Prostate gland (tissue), 2 donors: ENCODE results near the gene SATB1. TPM values are rescaled to one million over a fixed set of nuclear protein-coding genes. Genes with fewer than 3 reads are reported as not detected.
"Not testable (repeated sequence)": the region's sequence is repeated elsewhere in the genome, so short reads cannot be mapped to it uniquely, and the experiment has no call there.

Experiments used
- DNase-seq: peaks from one replicate; pipeline ENCODE4 v3.0.0-alpha.2; 2019; ENCODE audit warnings: low spot score
- H3K27ac ChIP-seq, 2 donors: fragments of 200-600 bp; sonication (generic); 2 replicates each; pipeline ENCODE4 v1.5.1; 2017 to 2019
- H3K27me3 ChIP-seq: fragments of 200-600 bp; sonication (generic); replicated peaks from 2 replicates; pipeline ENCODE4 v1.5.1; 2019; ENCODE audit not compliant: insufficient read depth
- H3K36me3 ChIP-seq, 2 donors: fragments of 200-600 bp; sonication (generic); 1 replicate in 1 of 2; 2 replicates in 1 of 2; pipeline versions ENCODE4 v1.5.1 to v1.8.1; 2017 to 2019
- H3K4me1 ChIP-seq: fragments of 200-600 bp; sonication (generic); replicated peaks from 2 replicates; pipeline ENCODE4 v1.5.1; 2019
- H3K4me3 ChIP-seq, 2 donors: fragments of 200-600 bp; sonication (generic); 2 replicates each; pipeline ENCODE4 v1.5.1; 2017 to 2019
- H3K9me3 ChIP-seq: fragments of 200-600 bp; sonication (generic); 2 replicates; pipeline ENCODE4 v1.5.1; 2017
- POLR2A ChIP-seq: fragments of 450-650 bp; IDR thresholded peaks from one replicate; pipeline ENCODE4 v1.6.1; 2016; ENCODE audit warnings: antibody characterized with exemption, mild to moderate bottlenecking
- POLR2AphosphoS5 ChIP-seq: sonication (generic); formaldehyde crosslinking; IDR thresholded peaks from one replicate; pipeline ENCODE4 v1.6.1; 2017; ENCODE audit warnings: antibody characterized with exemption
- WGBS: methylation state at CpG from one replicate; pipeline ENCODE4 v1.1.5; 2018; 5-methylcytosine and 5-hydroxymethylcytosine counted together
- intact Hi-C: fragments of 100-400 bp; cut with DNase I; formaldehyde crosslinking; loops from one replicate; pipeline ENCODE4 v1.14.2; 2022
- total RNA-seq, 2 donors: library from RNA; depleted of rRNA; stranded (reverse); fragments of >200 nt; gene quantifications; one replicate each; pipeline ENCODE4 v1.1.0, GENCODE V29; 2016
- TF ChIP-seq, protein P1 (sequence below), 4 experiments: fragments of 200-600 bp in 2 of 4; fragments of 450-650 bp in 2 of 4; sonication (generic) in 2 of 4; IDR thresholded peaks; 1 replicate in 3 of 4; 2 replicates in 1 of 4; pipeline ENCODE4 v1.5.1; 2016 to 2019; ENCODE audit warnings: antibody characterized with exemption in 4 of 4, mild to moderate bottlenecking in 2 of 4, moderate library complexity in 2 of 4

The SATB1 gene
- total RNA-seq: 10 to 100 TPM; 51.7 to 62.2 TPM

DNA sequence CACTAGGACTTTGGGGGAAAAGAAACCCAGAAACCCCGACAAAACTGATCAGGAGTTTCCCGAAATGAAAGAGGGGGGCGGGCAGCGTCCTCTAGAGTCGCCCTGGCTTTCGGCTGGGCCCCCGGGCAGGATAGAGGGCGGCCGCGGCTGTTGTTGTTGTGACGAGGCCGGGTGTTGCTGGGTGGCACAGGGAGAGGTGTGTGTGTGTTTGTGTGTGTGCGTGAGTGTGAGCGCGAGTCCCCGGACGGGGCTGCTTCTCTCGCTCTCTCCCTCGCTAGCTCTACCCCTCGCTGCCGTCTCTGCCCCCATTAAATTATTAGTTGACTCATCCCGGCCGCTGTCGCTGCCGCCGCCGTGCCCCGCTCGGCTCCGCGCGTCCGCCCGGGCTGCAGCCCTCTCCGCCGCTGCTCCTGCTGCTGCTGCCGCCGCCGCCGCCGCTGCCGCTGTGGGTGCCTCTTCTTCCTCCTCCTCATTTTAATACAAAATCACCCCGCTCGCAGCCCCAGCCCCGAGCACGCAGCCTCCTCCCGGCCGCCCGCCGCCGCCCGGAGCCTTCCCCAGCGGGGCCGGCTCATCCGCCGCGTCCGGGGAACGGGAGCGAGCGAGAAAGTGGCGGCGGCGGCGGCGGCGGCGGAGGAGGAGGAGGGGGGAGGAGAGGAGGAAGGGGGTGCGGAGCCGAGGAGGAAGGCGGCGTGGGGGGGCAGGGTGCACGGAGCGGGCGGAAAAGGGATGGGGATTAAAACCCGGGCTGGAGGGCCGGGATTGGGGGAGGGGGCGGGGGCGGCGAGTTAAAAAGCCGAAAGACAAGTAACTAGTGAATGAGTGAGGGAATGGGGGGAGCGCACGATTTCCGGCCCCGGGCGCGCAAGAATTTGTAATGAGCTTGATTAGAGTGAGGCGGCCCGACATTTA is at the start of gene SATB1:
Gene SATB1 (minus strand): TSS at position 611 of the 912 bp plus-strand sequence. CDS start 4,372 bp downstream, outside the sequence.
- intact Hi-C loops: no loop called here
- Histone ChIP-seq H3K27ac (peak within 1 kb of the TSS; percentile 91 to 94), H3K4me1 (no peaks in the 10 kb centered on the region), H3K36me3 (no peaks in the 10 kb centered on the region), H3K4me3 (peak within 1 kb of the TSS; percentile 73 to 91), H3K9me3 (no peaks in the 10 kb centered on the region), H3K27me3 (no peaks in the 10 kb centered on the region)
- WGBS: 1% methylated on average over 89 of the region's 89 CpGs
- DNase-seq: peak; percentile 86
- TF ChIP-seq, protein P1, sequence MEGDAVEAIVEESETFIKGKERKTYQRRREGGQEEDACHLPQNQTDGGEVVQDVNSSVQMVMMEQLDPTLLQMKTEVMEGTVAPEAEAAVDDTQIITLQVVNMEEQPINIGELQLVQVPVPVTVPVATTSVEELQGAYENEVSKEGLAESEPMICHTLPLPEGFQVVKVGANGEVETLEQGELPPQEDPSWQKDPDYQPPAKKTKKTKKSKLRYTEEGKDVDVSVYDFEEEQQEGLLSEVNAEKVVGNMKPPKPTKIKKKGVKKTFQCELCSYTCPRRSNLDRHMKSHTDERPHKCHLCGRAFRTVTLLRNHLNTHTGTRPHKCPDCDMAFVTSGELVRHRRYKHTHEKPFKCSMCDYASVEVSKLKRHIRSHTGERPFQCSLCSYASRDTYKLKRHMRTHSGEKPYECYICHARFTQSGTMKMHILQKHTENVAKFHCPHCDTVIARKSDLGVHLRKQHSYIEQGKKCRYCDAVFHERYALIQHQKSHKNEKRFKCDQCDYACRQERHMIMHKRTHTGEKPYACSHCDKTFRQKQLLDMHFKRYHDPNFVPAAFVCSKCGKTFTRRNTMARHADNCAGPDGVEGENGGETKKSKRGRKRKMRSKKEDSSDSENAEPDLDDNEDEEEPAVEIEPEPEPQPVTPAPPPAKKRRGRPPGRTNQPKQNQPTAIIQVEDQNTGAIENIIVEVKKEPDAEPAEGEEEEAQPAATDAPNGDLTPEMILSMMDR (IDR thresholded peaks at IDR 0.05): peak in 1 of 4 experiments; percentile 11
- peak; percentile 49 for TF ChIP-seq POLR2A
- TF ChIP-seq POLR2AphosphoS5: peak; percentile 13

DNA sequence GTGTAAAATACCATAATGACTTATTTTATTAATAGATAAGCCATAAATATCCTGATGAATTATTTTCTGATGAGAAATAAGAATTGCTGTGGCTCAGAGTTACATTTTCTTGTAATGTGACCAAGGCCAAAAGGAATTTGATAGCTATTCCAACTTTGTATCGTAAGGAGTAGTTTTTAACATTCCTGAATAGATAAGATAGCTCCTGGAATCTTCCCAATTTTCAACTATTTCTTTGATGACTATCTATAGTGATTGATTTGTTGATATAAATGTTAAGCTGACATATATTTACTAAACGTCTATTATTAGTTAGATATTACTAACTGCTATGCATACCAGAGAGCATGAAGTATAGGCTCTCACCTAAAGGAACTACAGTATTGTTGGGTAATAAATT is 49.1 kb upstream of the SATB1 start:
- intact Hi-C loops: no loop called here
- H3K4me3 ChIP-seq: no peak overlapping the region
- no peak for DNase-seq
- H3K9me3 ChIP-seq: no peaks in the 10 kb centered on the region
- H3K27ac ChIP-seq: no peak overlapping the region
- H3K36me3 ChIP-seq: no peaks in the 10 kb centered on the region
- 49% methylated on average over 2 of the region's 2 CpGs for WGBS
- no peak for TF ChIP-seq POLR2AphosphoS5
- TF ChIP-seq POLR2A: no peak
- TF ChIP-seq, protein P1 (IDR thresholded peaks at IDR 0.05): no peak
- H3K4me1 ChIP-seq: no peaks in the 10 kb centered on the region
- H3K27me3 ChIP-seq: no peaks in the 10 kb centered on the region

DNA sequence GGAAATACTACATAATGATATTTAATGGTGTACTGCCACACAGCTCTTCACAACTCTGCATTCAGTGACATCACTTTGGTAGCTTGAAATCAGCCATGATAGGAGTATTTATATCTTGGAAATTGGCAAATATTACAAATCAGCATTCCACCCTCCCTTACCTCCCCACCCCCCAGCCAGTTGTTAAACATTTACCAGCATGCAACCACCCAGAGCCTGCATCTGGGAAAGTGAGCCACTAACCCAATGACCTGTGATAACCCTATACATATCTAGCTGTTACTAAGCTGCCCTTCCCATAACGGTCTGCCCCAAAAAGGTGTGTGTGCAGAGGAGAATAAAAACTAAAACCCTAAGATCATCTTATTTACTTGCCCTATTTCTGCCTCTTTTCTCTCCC is 44.6 kb upstream of the SATB1 start:
- H3K27me3 ChIP-seq: no peaks in the 10 kb centered on the region
- WGBS: 59% methylated on average over 1 of the region's 1 CpG
- H3K4me1 ChIP-seq: no peaks in the 10 kb centered on the region
- H3K9me3 ChIP-seq: no peaks in the 10 kb centered on the region
- H3K27ac ChIP-seq: no peak overlapping the region
- no peaks in the 10 kb centered on the region for H3K36me3 ChIP-seq
- H3K4me3 ChIP-seq: no peak overlapping the region
- DNase-seq: no peak
- intact Hi-C loops: no loop called here
- TF ChIP-seq POLR2AphosphoS5 (no peak), POLR2A (no peak)
- TF ChIP-seq, protein P1 (IDR thresholded peaks at IDR 0.05): no peak

DNA sequence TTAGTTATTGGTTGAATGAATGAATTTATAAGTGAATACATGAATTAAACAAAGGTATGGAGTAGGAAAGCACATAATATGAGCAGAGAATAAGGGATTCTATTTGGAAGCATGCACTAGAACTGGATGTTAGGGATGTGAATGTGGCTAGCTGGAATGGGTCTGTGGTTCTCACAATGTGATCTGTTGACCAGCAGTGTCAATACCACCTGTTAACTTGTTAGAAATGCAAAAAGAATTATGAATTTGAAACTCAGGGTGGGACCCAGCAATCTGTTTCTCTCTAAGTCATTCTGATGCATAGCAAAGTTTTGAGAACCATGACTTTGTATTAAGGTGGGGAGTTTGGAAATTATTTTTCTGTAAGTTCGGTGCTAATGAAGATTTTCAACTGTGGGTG is 41.0 kb upstream of the SATB1 start:
- DNase-seq: no peak
- Histone ChIP-seq H3K27ac (no peak overlapping the region), H3K9me3 (no peaks in the 10 kb centered on the region), H3K36me3 (no peaks in the 10 kb centered on the region), H3K4me3 (no peak overlapping the region), H3K27me3 (no peaks in the 10 kb centered on the region), H3K4me1 (no peaks in the 10 kb centered on the region)
- no peak for TF ChIP-seq POLR2AphosphoS5
- TF ChIP-seq POLR2A: no peak
- TF ChIP-seq, protein P1 (IDR thresholded peaks at IDR 0.05): no peak
- intact Hi-C loops: no loop called here
- WGBS: 97% methylated on average over 1 of the region's 1 CpG

DNA sequence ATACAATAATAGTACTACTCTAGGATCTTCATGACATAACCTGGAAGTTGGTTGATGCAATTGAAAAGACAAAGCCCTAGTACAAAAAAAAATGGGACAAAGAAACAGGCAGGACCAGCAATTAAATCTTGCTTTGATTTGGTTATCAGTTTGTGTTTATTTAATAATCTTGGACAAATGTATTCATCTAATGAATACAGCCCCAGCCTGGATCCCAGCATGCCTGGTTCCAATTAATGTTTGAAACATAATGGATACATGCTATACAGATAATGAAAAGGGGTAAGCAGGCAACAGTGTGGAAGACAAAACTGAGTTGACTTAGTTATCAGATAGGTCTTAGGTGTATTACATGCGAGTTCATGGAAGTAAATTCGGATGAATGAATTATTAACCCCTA is 29.6 kb upstream of the SATB1 start:
- Histone ChIP-seq H3K27me3 (no peaks in the 10 kb centered on the region), H3K9me3 (no peaks in the 10 kb centered on the region), H3K4me3 (no peak overlapping the region), H3K27ac (no peak overlapping the region), H3K4me1 (no peaks in the 10 kb centered on the region), H3K36me3 (no peaks in the 10 kb centered on the region)
- DNase-seq: no peak
- TF ChIP-seq, protein P1 (IDR thresholded peaks at IDR 0.05): no peak
- TF ChIP-seq POLR2AphosphoS5 (no peak), POLR2A (no peak)
- 91% methylated on average over 2 of the region's 2 CpGs for WGBS
- intact Hi-C loops: no loop called here

DNA sequence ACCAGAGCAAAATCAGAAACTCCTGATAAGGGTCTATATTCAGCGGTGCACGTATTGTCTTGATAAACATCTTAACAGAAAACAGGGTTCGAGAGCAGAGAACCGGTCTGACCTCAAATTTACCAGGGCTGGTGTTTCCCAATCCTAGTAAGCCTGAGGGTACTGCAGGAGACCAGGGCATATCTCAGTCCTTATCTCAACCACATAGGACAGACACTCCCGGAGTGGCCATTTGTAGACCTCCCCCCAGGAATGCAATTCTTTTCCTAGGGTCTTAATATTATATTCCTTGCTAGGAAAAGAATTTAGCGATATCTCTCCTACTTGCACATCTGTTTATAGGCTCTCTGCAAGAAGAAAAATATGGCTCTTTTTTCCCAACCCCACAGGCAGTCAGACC is 24.5 kb upstream of the SATB1 start:
- H3K27ac ChIP-seq, DNase-seq, H3K4me3 ChIP-seq, H3K4me1 ChIP-seq, H3K36me3 ChIP-seq, H3K9me3 ChIP-seq, intact Hi-C loops, H3K27me3 ChIP-seq: not testable (repeated sequence)
- WGBS: 95% methylated on average over 6 of the region's 6 CpGs
